K562 (cell line): Measurements from ENCODE around the gene EXOC7. TPM values are rescaled to one million over a fixed set of nuclear protein-coding genes. Genes with fewer than 3 reads are reported as not detected.

ENCODE experiments used
- CBFA2T2 ChIP-seq: fragments of 450-650 bp; conservative IDR thresholded peaks from 2 replicates; pipeline ENCODE4 v1.6.1; 2017; ENCODE audit warnings: mild to moderate bottlenecking
- CHD1 ChIP-seq: fragments of 200-600 bp; sonication (generic); IDR thresholded peaks from one replicate; pipeline ENCODE4 v1.6.1; 2012; ENCODE audit warnings: mild to moderate bottlenecking, moderate library complexity, low read length, inconsistent platforms
- CREB1 ChIP-seq, 2 experiments: sonication (generic) in 1 of 2; formaldehyde crosslinking in 1 of 2; IDR thresholded peaks; 2 replicates each; pipeline versions ENCODE4 v1.6.1 to v1.8.0; 2012 to 2022; ENCODE audit warnings: inconsistent platforms in 1 of 2, mild to moderate bottlenecking in 1 of 2, missing genetic modification reagents in 1 of 2, moderate library complexity in 1 of 2
- CREB5 ChIP-seq: fragments of 250-450 bp; sonication (Bioruptor Pico); IDR thresholded peaks from 2 replicates; pipeline ENCODE4 v1.5.0; 2020; ENCODE audit warnings: mild to moderate bottlenecking
- DIDO1 ChIP-seq: fragments of 450-650 bp; IDR thresholded peaks from 2 replicates; pipeline ENCODE4 v1.6.1; 2016; ENCODE audit warnings: low read depth, missing biosample characterization, missing genetic modification characterization
- E2F4 ChIP-seq: sonication (generic); formaldehyde crosslinking; IDR thresholded peaks from 2 replicates; pipeline ENCODE4 v1.8.0; 2022; ENCODE audit warnings: mild to moderate bottlenecking, low read depth, missing genetic modification reagents
- ETV6 ChIP-seq, 3 experiments: fragments of 150-350 bp in 1 of 3; sonication (generic) in 1 of 3; formaldehyde crosslinking in 1 of 3; IDR thresholded peaks; 2 replicates each; pipeline versions ENCODE4 v1.6.1 to v1.8.0; 2014 to 2022; ENCODE audit warnings: borderline replicate concordance in 2 of 3, low read depth in 2 of 3, antibody characterized with exemption in 1 of 3, low read length in 1 of 3, mild to moderate bottlenecking in 1 of 3, missing genetic modification reagents in 1 of 3
- HDAC1 ChIP-seq, 2 experiments: fragments of 450-650 bp; IDR thresholded peaks; 2 replicates each; pipeline ENCODE4 v1.6.1; 2016 to 2017; ENCODE audit warnings: inconsistent platforms in 1 of 2, mild to moderate bottlenecking in 1 of 2, moderate library complexity in 1 of 2
- IFI16 ChIP-seq: fragments of 250-450 bp; sonication (Bioruptor Pico); IDR thresholded peaks from 2 replicates; pipeline ENCODE4 v2.1.2; 2022; ENCODE audit warnings: mild to moderate bottlenecking, inconsistent platforms
- NFIC ChIP-seq: fragments of 450-650 bp; IDR thresholded peaks from 2 replicates; pipeline ENCODE4 v1.6.1; 2017; ENCODE audit warnings: mild to moderate bottlenecking, inconsistent platforms
- POLR2G ChIP-seq: fragments of 200-400 bp; formaldehyde crosslinking; IDR thresholded peaks from 2 replicates; pipeline ENCODE4 v1.6.1; 2017; ENCODE audit warnings: low read depth, mild to moderate bottlenecking, antibody characterized with exemption, low read length, moderate library complexity
- RBM34 ChIP-seq: fragments of 200-400 bp; formaldehyde crosslinking; IDR thresholded peaks from 2 replicates; pipeline ENCODE4 v1.6.1; 2018; ENCODE audit warnings: low read length, borderline replicate concordance; ENCODE audit not compliant: insufficient read depth
- SMARCB1 ChIP-seq: IDR thresholded peaks from 2 replicates; pipeline ENCODE4 v1.6.1; 2011; ENCODE audit warnings: improper control_type of control experiment, low read depth; ENCODE audit not compliant: insufficient read length
- THRA ChIP-seq: fragments of 450-650 bp; IDR thresholded peaks from 2 replicates; pipeline ENCODE4 v1.6.1; 2017; ENCODE audit warnings: mild to moderate bottlenecking, moderate library complexity
- WHSC1 ChIP-seq: IDR thresholded peaks from one replicate; pipeline ENCODE4 v1.6.1; 2012; ENCODE audit warnings: low read length, control low read depth, inconsistent platforms
- ZFP30 ChIP-seq: fragments of 250-450 bp; sonication (Bioruptor Pico); IDR thresholded peaks from 2 replicates; pipeline ENCODE4 v1.8.0; 2022; ENCODE audit warnings: moderate library complexity, mild to moderate bottlenecking, inconsistent platforms, borderline replicate concordance
- ZNF584 ChIP-seq: fragments of 200-800 bp; sonication (Bioruptor generic); IDR thresholded peaks from 2 replicates; pipeline ENCODE4 v1.6.1; 2016; ENCODE audit warnings: low read depth, mild to moderate bottlenecking, missing genetic modification characterization, missing compliant biosample characterization
- ZNF644 ChIP-seq: fragments of 200-800 bp; sonication (Bioruptor generic); IDR thresholded peaks from 2 replicates; pipeline ENCODE4 v1.6.1; 2016; ENCODE audit warnings: low read depth, missing genetic modification characterization, missing compliant biosample characterization
- ZNF766 ChIP-seq: fragments of 200-800 bp; sonication (Bioruptor generic); conservative IDR thresholded peaks from 2 replicates; pipeline ENCODE4 v1.6.1; 2016; ENCODE audit warnings: missing genetic modification characterization, missing compliant biosample characterization
- polyA plus RNA-seq, 8 experiments: library from polyadenylated mRNA; depleted of rRNA in 4 of 8; stranded (reverse) in 5 of 8; unstranded in 3 of 8; fragments of >200 nt; fragmentation: Nextera tagmentation in 2 of 8; fragmentation: Illumina TruSeq in 1 of 8; extraction: Ambion mirVana in 2 of 8; extraction: Trizol in 1 of 8; gene quantifications; 2 replicates each; pipeline versions ENCODE4 v1.2.1 to v1.2.3, GENCODE V29; 2011 to 2014; ENCODE audit warnings: inconsistent platforms in 1 of 8, missing spikeins in 1 of 8
- total RNA-seq, 7 experiments: library from RNA; depleted of rRNA in 6 of 7; stranded (reverse); fragments of >200 nt in 6 of 7; fragmentation: Illumina TruSeq in 2 of 7; extraction: Trizol in 2 of 7; gene quantifications; 2 replicates each; pipeline versions ENCODE4 v1.2.1 to v1.2.3, GENCODE V29; 2011 to 2021; ENCODE audit warnings: low replicate concordance in 1 of 7
- TF ChIP-seq, protein P1 (sequence below): conservative IDR thresholded peaks from 2 replicates; pipeline ENCODE4 v1.6.1; 2011; ENCODE audit warnings: low read depth, mild to moderate bottlenecking, low read length; ENCODE audit not compliant: control insufficient read depth

EXOC7 gene
- total and polyA plus RNA-seq, 9 of the 15 experiments (the other 6 are each of a cell fraction or from before 2014, with no cell fraction given) = 18.6 to 57.0 (median 35.0) TPM

DNA sequence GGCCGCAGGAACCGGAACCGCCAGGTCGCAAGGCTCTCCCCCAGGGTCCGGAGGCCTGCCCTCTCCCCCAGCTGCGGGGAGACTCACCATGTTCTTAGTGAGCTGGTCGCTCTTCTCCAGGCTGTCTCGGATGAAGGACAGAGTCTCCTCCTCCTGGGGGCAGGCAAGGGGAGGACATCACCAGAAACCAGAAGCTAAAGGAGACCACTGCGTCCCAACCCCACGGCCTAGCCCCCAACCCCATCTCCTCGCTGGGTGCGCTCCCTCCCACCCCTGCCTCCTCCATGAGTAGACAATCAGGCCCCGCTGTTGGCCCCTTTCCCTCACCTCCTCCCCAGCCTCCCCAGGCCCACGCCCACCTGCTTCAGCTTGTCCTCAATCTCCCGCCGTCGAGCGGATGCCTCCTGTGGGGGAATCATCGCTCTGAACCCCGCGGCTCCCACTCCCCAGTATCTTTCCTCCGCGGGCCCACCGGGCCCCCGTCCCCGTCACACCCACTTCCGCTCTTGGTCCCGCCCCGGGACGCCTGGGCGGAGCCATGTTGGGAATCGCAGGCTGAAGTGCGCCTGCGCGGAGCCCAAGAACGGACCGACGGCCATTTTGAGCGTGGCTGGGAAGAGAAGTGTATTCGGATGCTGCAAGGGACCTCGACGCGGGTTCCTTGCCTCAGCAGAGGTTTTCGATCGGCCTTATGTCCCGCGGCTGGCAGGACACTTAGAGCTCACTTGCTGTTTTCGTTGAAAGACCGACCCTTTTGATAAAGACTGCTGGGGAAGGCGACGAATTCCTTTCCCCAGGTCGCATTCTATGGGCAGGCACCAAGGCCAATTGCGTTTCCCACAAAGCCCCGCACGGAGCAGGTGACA, at the start of gene EXOC7 (continued):
- no peak for TF ChIP-seq ZNF766 (CRISPR knock-in tag)
- TF ChIP-seq ZNF644 (tag) = no peak
- no peak for TF ChIP-seq E2F4 (CRISPR knock-in tag)
- TF ChIP-seq POLR2G = peak; percentile 93
- no peak for TF ChIP-seq CBFA2T2
- TF ChIP-seq, protein P1, sequence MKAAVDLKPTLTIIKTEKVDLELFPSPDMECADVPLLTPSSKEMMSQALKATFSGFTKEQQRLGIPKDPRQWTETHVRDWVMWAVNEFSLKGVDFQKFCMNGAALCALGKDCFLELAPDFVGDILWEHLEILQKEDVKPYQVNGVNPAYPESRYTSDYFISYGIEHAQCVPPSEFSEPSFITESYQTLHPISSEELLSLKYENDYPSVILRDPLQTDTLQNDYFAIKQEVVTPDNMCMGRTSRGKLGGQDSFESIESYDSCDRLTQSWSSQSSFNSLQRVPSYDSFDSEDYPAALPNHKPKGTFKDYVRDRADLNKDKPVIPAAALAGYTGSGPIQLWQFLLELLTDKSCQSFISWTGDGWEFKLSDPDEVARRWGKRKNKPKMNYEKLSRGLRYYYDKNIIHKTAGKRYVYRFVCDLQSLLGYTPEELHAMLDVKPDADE = peak; percentile 58; the same call in 1 of the 2 replicates
- peak; percentile 51 for TF ChIP-seq NFIC
- no peak for TF ChIP-seq DIDO1
- TF ChIP-seq HDAC1 (IDR thresholded peaks at IDR 0.05) = peak in 1 of 2 experiments; percentile 95; a peak in 2 of 4 replicates
- TF ChIP-seq SMARCB1 = no peak
- TF ChIP-seq CREB1 (IDR thresholded peaks at IDR 0.05) = peak; percentile 28; the same call in 1 of the 2 replicates
- TF ChIP-seq CREB1 (CRISPR knock-in tag; IDR thresholded peaks at IDR 0.05) = no peak
- no peak for TF ChIP-seq IFI16
- TF ChIP-seq THRA = no peak
- no peak for TF ChIP-seq CREB5 (CRISPR knock-in tag)
- 0 out of 2 replicates have a peak, but pooled peaks have one; percentile 13 for TF ChIP-seq ZNF584
- no peak for TF ChIP-seq RBM34
- no peak for TF ChIP-seq CHD1
- TF ChIP-seq WHSC1 = no peak
- TF ChIP-seq ETV6 (IDR thresholded peaks at IDR 0.05; ENCODE audit: borderline replicate concordance in 1 of 2, low read depth in 2 of 2, low read length in 1 of 2) = no peak
- no peak for TF ChIP-seq ETV6 (CRISPR knock-in tag; IDR thresholded peaks at IDR 0.05; ENCODE audit: borderline replicate concordance)
- TF ChIP-seq ZFP30 (CRISPR knock-in tag) = no peak
